ENCODE measurements around the gene COMT. TPM values are rescaled to one million over a fixed set of nuclear protein-coding genes. Genes with fewer than 3 reads are reported as not detected.

Gene COMT
- total and polyA plus RNA-seq, 9 of the 15 experiments (the other 6 are each of a cell fraction or from before 2014, with no cell fraction given): 12.5 to 351 (median 155) TPM

DNA sequence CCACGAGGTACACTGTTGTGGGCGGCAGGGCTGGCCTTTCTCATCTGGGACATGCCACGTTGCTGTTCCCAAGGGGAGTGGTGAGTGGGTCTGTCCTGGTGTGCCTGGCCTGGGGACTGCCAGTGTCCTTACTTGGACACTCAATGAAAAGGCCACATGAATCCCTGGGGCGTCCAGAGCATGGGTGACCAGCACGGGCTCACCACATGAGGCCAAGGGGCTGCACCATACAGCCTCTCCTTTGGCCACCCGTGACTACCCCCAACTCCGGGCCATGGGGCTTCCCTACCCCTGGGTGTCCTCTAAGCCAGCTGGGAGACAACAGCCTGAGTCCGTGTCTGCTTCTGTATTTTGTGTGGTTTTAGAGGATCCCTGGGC lies 20.3 kb downstream of the COMT start (continued):
- TF ChIP-seq TAF15 (IDR thresholded peaks at IDR 0.05; ENCODE audit: low read depth, low read length) (0 out of 2 replicates have a peak, but pooled peaks have one; percentile 49), ZFP36 (IDR thresholded peaks at IDR 0.05; ENCODE audit: low read depth, low read length, partially characterized antibody) (no peak), ARNT (IDR thresholded peaks at IDR 0.05) (0 out of 4 replicates have a peak, but pooled peaks of 1 of the 2 experiments have one; percentile 5), ESRRB (CRISPR knock-in tag; IDR thresholded peaks at IDR 0.05; ENCODE audit: borderline replicate concordance) (peak; percentile 54; the same call in 1 of the 2 replicates), YY1 (IDR thresholded peaks at IDR 0.05; ENCODE audit: borderline replicate concordance in 1 of 3, control insufficient read depth in 1 of 3, extremely low read depth in 1 of 3, insufficient read depth in 3 of 3, insufficient read length in 1 of 3, insufficient replicate concordance in 2 of 3, low read depth in 1 of 3, low read length in 2 of 3) (peak in 1 of 3 experiments; percentile 14), ZNF77 (CRISPR knock-in tag; IDR thresholded peaks at IDR 0.05) (0 out of 2 replicates have a peak, but pooled peaks have one; percentile 54), PRMT5 (CRISPR knock-in tag; IDR thresholded peaks at IDR 0.05) (peak; percentile 14; the same call in 1 of the 2 replicates), KLF1 (tag; IDR thresholded peaks at IDR 0.05) (0 out of 2 replicates have a peak, but pooled peaks have one; percentile 24), ZNF24 (IDR thresholded peaks at IDR 0.05) (no peak)
- TF ChIP-seq, protein P1, sequence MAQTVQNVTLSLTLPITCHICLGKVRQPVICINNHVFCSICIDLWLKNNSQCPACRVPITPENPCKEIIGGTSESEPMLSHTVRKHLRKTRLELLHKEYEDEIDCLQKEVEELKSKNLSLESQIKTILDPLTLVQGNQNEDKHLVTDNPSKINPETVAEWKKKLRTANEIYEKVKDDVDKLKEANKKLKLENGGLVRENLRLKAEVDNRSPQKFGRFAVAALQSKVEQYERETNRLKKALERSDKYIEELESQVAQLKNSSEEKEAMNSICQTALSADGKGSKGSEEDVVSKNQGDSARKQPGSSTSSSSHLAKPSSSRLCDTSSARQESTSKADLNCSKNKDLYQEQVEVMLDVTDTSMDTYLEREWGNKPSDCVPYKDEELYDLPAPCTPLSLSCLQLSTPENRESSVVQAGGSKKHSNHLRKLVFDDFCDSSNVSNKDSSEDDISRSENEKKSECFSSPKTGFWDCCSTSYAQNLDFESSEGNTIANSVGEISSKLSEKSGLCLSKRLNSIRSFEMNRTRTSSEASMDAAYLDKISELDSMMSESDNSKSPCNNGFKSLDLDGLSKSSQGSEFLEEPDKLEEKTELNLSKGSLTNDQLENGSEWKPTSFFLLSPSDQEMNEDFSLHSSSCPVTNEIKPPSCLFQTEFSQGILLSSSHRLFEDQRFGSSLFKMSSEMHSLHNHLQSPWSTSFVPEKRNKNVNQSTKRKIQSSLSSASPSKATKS (CRISPR knock-in tag; IDR thresholded peaks at IDR 0.05): 0 out of 2 replicates have a peak, but pooled peaks have one; percentile 63
- TF ChIP-seq, protein P2, sequence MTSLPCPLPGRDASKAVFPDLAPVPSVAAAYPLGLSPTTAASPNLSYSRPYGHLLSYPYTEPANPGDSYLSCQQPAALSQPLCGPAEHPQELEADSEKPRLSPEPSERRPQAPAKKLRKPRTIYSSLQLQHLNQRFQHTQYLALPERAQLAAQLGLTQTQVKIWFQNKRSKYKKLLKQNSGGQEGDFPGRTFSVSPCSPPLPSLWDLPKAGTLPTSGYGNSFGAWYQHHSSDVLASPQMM (CRISPR knock-in tag; IDR thresholded peaks at IDR 0.05): peak; percentile 29; the same call in 1 of the 2 replicates
